SU-DHL-6 (cell line): ENCODE measurements around the gene KLK15.

Source experiments
- H2AFZ ChIP-seq: fragments of 200-600 bp; sonication (generic); 2 replicates; pipeline ENCODE4 v1.6.1; 2014; ENCODE audit warnings: low read depth, mild to moderate bottlenecking, moderate library complexity, mixed read lengths, antibody characterized with exemption, low read length; ENCODE audit not compliant: severe bottlenecking
- H3F3A ChIP-seq: fragments of 200-600 bp; shearing (Covaris generic); 2 replicates; pipeline ENCODE4 v1.6.0; 2016; ENCODE audit warnings: antibody characterized with exemption, mild to moderate bottlenecking; ENCODE audit not compliant: insufficient read depth
- H3K27ac ChIP-seq: fragments of 200-600 bp; sonication (generic); 2 replicates; pipeline ENCODE4 v1.5.1; 2016; ENCODE audit warnings: low read depth, mild to moderate bottlenecking, low read length, moderate library complexity, mixed read lengths
- H3K27me3 ChIP-seq: fragments of 200-600 bp; sonication (generic), shearing (Covaris generic); 2 replicates; pipeline ENCODE4 v1.6.0; 2014; ENCODE audit warnings: mild to moderate bottlenecking, low read length
- H3K36me3 ChIP-seq: fragments of 200-600 bp; sonication (generic); 2 replicates; pipeline ENCODE4 v1.6.1; 2014; ENCODE audit warnings: mild to moderate bottlenecking, low read length, mixed read lengths
- H3K4me2 ChIP-seq: fragments of 300-600, 200-600 bp; shearing (Covaris generic), sonication (generic); 2 replicates; pipeline ENCODE4 v1.6.0; 2014; ENCODE audit warnings: low read length, low read depth, mild to moderate bottlenecking; ENCODE audit not compliant: poor library complexity, severe bottlenecking
- H3K4me3 ChIP-seq: fragments of 200-600 bp; sonication (generic); 2 replicates; pipeline ENCODE4 v1.5.1; 2014; ENCODE audit warnings: antibody characterized with exemption, low read length, mild to moderate bottlenecking, mixed read lengths; ENCODE audit not compliant: insufficient read depth, poor library complexity, severe bottlenecking
- H3K79me2 ChIP-seq: fragments of 200-600 bp; sonication (generic); 2 replicates; pipeline ENCODE4 v1.6.1; 2014; ENCODE audit warnings: mild to moderate bottlenecking, low read length, moderate library complexity; ENCODE audit not compliant: insufficient read depth
- H3K9ac ChIP-seq: fragments of 200-600 bp; sonication (generic); 2 replicates; pipeline ENCODE4 v1.7.0; 2014; ENCODE audit warnings: mild to moderate bottlenecking, low read length
- H3K9me2 ChIP-seq: fragments of 200-600 bp; sonication (generic); replicated peaks from 2 replicates; pipeline ENCODE4 v1.6.1; 2014; ENCODE audit warnings: low read length; ENCODE audit not compliant: insufficient read depth
- H3K9me3 ChIP-seq: fragments of 200-600 bp; sonication (generic); 2 replicates; pipeline ENCODE4 v1.6.1; 2014; ENCODE audit warnings: low read length, mixed read lengths; ENCODE audit not compliant: insufficient read depth
- H4K20me1 ChIP-seq: fragments of 200-600 bp; sonication (generic); 2 replicates; pipeline ENCODE4 v1.6.1; 2014; ENCODE audit warnings: low read depth, mild to moderate bottlenecking, antibody characterized with exemption, low read length, moderate library complexity, mixed read lengths
- EZH2phosphoT487 ChIP-seq: fragments of 200-600 bp; sonication (generic), shearing (Covaris generic); conservative IDR thresholded peaks from 2 replicates; pipeline ENCODE4 v1.6.1; 2018; ENCODE audit warnings: mild to moderate bottlenecking, antibody characterized with exemption, low read length, moderate library complexity, mixed read lengths
- TF ChIP-seq, protein P1 (sequence below): fragments of 200-600 bp; sonication (generic); IDR thresholded peaks from one replicate; pipeline ENCODE4 v1.5.1; 2017; ENCODE audit warnings: antibody characterized with exemption, mild to moderate bottlenecking, low read length, moderate library complexity; ENCODE audit not compliant: insufficient read depth, poor library complexity, severe bottlenecking

The KLK15 gene

DNA sequence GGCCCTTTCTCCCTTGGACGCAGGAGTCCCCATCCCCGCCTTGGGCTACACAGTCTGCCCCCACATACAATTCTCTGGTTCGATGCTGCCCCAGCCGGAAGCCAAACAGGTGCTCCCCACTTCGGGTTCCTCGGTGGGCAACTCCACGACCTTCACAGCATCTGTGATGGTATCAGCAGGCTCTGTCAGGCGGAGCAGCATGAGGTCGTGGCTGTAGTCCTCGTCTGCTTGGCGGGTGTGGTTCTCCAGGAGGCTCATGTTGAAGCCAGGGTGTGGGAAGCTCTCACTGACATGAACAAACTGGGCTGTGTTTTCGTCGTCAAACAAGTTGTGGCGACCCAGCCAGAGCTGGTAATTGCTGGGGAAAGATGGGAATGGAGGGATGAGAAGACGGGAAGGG is 13.3 kb downstream of the KLK15 start:
- Histone ChIP-seq H3K4me3 (no peak overlapping the region), H3K27ac (no peak overlapping the region), H3K9me2 (no peaks in the 10 kb centered on the region), H3K9ac (no peak overlapping the region), H3K9me3 (no peaks in the 10 kb centered on the region), H4K20me1 (no peaks in the 10 kb centered on the region), H3K4me2 (no peak overlapping the region), H3F3A (no peaks in the 10 kb centered on the region), H3K79me2 (no peaks in the 10 kb centered on the region), H3K27me3 (no peaks in the 10 kb centered on the region), H3K36me3 (no peaks in the 10 kb centered on the region), H2AFZ (no peak overlapping the region)
- no peak for TF ChIP-seq EZH2phosphoT487
- TF ChIP-seq, protein P1, sequence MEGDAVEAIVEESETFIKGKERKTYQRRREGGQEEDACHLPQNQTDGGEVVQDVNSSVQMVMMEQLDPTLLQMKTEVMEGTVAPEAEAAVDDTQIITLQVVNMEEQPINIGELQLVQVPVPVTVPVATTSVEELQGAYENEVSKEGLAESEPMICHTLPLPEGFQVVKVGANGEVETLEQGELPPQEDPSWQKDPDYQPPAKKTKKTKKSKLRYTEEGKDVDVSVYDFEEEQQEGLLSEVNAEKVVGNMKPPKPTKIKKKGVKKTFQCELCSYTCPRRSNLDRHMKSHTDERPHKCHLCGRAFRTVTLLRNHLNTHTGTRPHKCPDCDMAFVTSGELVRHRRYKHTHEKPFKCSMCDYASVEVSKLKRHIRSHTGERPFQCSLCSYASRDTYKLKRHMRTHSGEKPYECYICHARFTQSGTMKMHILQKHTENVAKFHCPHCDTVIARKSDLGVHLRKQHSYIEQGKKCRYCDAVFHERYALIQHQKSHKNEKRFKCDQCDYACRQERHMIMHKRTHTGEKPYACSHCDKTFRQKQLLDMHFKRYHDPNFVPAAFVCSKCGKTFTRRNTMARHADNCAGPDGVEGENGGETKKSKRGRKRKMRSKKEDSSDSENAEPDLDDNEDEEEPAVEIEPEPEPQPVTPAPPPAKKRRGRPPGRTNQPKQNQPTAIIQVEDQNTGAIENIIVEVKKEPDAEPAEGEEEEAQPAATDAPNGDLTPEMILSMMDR: no peak

DNA sequence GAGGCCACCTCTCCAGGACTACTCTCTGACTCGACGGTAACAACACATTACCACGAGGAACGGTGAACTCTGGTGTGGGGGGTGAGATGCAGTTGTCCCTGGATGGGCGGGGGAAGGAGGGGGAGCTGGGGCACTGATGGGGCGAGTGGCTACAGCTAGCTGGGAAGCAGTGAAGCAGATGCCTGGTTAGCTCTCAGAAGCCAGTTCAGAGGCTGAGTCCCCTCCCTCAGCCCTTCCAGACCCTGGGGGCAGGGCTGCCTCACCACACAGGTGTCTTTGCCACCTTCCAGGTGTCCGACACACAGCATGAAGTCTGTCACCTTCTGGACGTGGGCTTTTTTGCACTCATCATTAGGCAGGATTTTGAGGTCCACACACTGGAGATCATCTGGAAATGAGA is 13.7 kb downstream of the KLK15 start:
- Histone ChIP-seq H3K27ac (no peak overlapping the region), H3K27me3 (no peaks in the 10 kb centered on the region), H3F3A (no peaks in the 10 kb centered on the region), H3K9me2 (no peaks in the 10 kb centered on the region), H3K4me3 (no peak overlapping the region), H3K79me2 (no peaks in the 10 kb centered on the region), H4K20me1 (no peaks in the 10 kb centered on the region), H3K4me2 (no peak overlapping the region), H3K9me3 (no peaks in the 10 kb centered on the region), H2AFZ (no peak overlapping the region), H3K9ac (no peak overlapping the region), H3K36me3 (no peaks in the 10 kb centered on the region)
- no peak for TF ChIP-seq EZH2phosphoT487
- TF ChIP-seq, protein P1: no peak

DNA sequence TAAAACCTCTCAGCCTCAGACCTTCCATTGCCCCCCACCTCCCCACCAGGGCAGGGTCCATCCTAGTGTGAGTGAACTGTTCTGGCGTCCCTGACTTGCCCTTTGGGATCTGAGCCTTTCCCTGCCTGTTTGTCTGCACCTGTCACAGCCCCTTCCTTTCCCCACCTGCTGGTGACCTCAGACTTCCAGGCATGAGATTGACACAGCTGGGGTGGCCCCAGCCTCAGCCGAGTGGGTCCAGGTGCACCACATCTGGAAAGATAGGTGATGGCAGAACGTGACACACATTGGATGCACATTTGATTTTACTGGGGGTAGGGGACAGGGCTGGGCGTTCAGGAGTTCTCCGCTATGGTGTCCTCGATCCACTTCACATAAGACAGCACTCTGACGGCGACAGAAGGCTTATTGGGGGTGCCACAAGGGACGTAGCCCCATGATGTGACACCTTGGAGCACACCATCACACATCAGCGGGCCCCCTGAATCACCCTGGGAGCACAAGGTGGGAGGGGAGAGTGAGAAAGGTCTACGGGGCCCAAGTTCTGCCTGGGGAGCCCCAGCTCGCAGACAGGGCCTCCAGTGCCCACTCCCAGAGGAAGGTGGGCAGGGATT is 14.4 kb downstream of the KLK15 start:
- H3K27me3 ChIP-seq: no peaks in the 10 kb centered on the region
- H3K4me3 ChIP-seq: no peak overlapping the region
- no peak overlapping the region for H3K4me2 ChIP-seq
- H3K9me3 ChIP-seq: no peaks in the 10 kb centered on the region
- no peaks in the 10 kb centered on the region for H4K20me1 ChIP-seq
- no peaks in the 10 kb centered on the region for H3K36me3 ChIP-seq
- no peaks in the 10 kb centered on the region for H3K79me2 ChIP-seq
- H2AFZ ChIP-seq: no peak overlapping the region
- H3K9ac ChIP-seq: no peak overlapping the region
- TF ChIP-seq EZH2phosphoT487: no peak
- no peaks in the 10 kb centered on the region for H3K9me2 ChIP-seq
- no peaks in the 10 kb centered on the region for H3F3A ChIP-seq
- no peak overlapping the region for H3K27ac ChIP-seq

DNA sequence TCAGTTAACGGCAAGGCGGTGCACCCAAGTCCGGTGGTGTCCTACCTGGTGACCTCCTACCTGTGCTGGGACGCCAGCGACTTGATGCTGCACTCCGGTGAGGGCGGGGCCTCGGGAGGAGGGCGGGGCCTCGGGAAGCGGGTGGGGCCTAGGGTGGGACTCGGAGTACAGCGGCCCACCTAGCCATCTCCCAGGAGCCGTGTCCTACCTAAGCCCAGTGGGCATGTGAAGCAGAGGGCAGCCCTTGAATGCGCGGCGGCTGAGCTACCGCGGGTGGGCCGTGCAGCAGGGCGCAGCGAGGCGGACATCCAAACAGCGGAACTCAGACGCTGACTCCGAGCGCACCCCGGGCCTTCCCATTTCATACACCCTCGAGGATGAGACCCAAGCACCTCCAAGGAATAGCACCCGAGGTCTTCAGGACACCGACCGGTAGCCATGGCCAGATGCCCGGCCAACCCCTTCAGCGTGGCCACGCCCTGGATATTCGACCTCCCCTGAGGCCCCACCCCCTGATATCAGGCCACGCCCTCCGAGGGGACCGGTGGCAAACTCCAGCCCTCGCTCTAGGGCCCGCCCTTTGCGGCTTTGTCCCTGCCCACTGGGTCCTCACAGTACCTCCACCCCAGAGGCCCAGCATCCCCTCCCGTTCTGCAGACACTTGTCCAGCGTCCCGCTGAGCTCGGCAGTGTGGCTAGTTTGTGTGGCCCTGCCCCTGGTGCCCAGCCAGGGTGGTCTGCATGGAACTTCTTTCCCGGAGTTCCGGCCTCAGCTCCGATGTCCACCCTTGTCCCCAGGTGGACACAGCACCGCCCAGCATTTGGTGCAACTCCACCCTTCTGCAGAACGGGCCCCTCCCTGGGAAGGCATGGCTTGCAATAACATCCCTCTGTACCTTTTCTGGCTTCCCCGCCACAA is 15.2 kb downstream of the KLK15 start:
- no peaks in the 10 kb centered on the region for H4K20me1 ChIP-seq
- TF ChIP-seq EZH2phosphoT487: no peak
- TF ChIP-seq, protein P1: no peak
- H3K79me2 ChIP-seq: no peaks in the 10 kb centered on the region
- no peak overlapping the region for H3K4me3 ChIP-seq
- no peaks in the 10 kb centered on the region for H3K9me2 ChIP-seq
- H3F3A ChIP-seq: no peaks in the 10 kb centered on the region
- H3K36me3 ChIP-seq: no peaks in the 10 kb centered on the region
- H3K9me3 ChIP-seq: no peaks in the 10 kb centered on the region
- H2AFZ ChIP-seq: no peak overlapping the region
- H3K4me2 ChIP-seq: no peak overlapping the region
- H3K27ac ChIP-seq: no peak overlapping the region
- H3K27me3 ChIP-seq: no peaks in the 10 kb centered on the region
- H3K9ac ChIP-seq: no peak overlapping the region
